ENCODE data around the gene RTP2. TPM values are rescaled to one million over a fixed set of nuclear protein-coding genes. Genes with fewer than 3 reads are reported as not detected.

RTP2 gene
- total and polyA plus RNA-seq, 10 of the 15 experiments (the other 5 are each of a cell fraction or from before 2014, with no cell fraction given), result not detected

DNA sequence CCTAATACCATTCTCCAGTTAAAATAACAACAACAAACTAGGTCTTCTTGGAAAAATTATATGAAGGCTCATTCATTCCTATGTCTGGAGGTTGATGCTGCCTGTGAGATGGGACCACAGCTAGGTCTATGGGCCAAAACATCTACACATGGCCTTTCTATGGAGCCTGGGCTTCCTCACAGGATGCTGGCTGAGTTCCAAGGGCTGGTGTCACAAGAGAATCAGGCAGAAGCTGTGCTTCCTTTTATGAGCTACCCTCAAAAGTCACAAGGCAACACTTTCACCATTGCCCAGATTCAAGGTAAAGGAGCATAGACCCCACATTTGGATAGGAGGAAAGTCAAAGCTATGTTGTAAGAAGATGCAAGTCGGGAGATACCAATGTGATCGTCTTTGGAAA lies 4.6 kb upstream of the RTP2 start:
- in situ Hi-C loops (cut with MboI) (no loop called here), intact Hi-C loops (cut with micrococcal nuclease; ENCODE audit: unreplicated experiment) (no loop called here)
- BruUV-seq (replicated peaks), result no TSS peak
- Histone ChIP-seq H3K4me3 (no peak overlapping the region), H3K27me3 (replicated peaks in 1 of 2; ENCODE audit: control insufficient read depth in 2 of 2, insufficient read depth in 2 of 2, low read length in 1 of 2) (peaks cover 0 to 2% of the 10 kb centered on the region in 2 experiments; a peak in 1 of 4 replicates), H3K36me3 (ENCODE audit: control insufficient read depth in 2 of 2, insufficient read depth in 2 of 2, low read length in 1 of 2) (no peaks in the 10 kb centered on the region), H2AFZ (ENCODE audit: control insufficient read depth, low read depth, low read length) (no peak overlapping the region), H3K4me2 (ENCODE audit: control insufficient read depth, insufficient read depth) (no peak overlapping the region), H3K27ac (ENCODE audit: control insufficient read depth, insufficient read depth) (no peak overlapping the region), H3K9ac (ENCODE audit: control insufficient read depth, insufficient read depth, low read length) (no peak overlapping the region), H3K79me2 (ENCODE audit: control insufficient read depth, insufficient read depth, low read length) (no peaks in the 10 kb centered on the region), H3K9me3 (replicated peaks; ENCODE audit: control insufficient read depth, insufficient read depth, low read length) (no peaks in the 10 kb centered on the region), H3K4me1 (ENCODE audit: control insufficient read depth, insufficient read depth, low read length) (no peaks in the 10 kb centered on the region), H4K20me1 (ENCODE audit: control insufficient read depth, insufficient read depth) (no peaks in the 10 kb centered on the region)
- RAD21 ChIA-PET (ENCODE audit: unreplicated experiment), result no interaction called here
- no peak for TF ChIP-seq SP1 (IDR thresholded peaks at IDR 0.05; ENCODE audit: low read depth, low read length)
- TF ChIP-seq ZBED1 (IDR thresholded peaks at IDR 0.05; ENCODE audit: borderline replicate concordance), result no peak
- TF ChIP-seq TCF7 (IDR thresholded peaks at IDR 0.05; ENCODE audit: borderline replicate concordance), result no peak
- TF ChIP-seq CBFB (IDR thresholded peaks at IDR 0.05; ENCODE audit: low read depth), result no peak
- no peak for TF ChIP-seq MTA2 (IDR thresholded peaks at IDR 0.05; ENCODE audit: low read depth)
- no peak for TF ChIP-seq FOS (IDR thresholded peaks at IDR 0.05; ENCODE audit: borderline replicate concordance, extremely low read depth, insufficient read length)
- CTCF ChIA-PET, result no interaction called here
- DNase-seq (ENCODE audit: low read depth, low spot score) (no peak), FAIRE-seq (no peak), ATAC-seq (no peak)
- SMC1A ChIA-PET (ENCODE audit: uncharacterized antibody, unreplicated experiment), result interaction anchor here (3.8 kb wide), 1 partner anchor 27 kb away, joined by 17 read pairs; no protein-coding TSS in a partner anchor
- 33% methylated on average over 2 of the region's 2 CpGs for WGBS (ENCODE audit: insufficient coverage, insufficient replicate concordance, low lambda C conversion rate, missing lambda C conversion rate)
- POLR2A ChIA-PET, result interaction anchor here (0.5 to 0.6 kb wide), 2 partner anchors 542 to 678 kb away, joined by 4 read pairs; no protein-coding TSS in a partner anchor

- ChIA-PET CTCF (interaction anchor here (1.4 kb wide), 1 partner anchor 10 kb away, joined by 7 read pairs; no protein-coding TSS in a partner anchor), POLR2A (no interaction called here), SMC1A (ENCODE audit: uncharacterized antibody, unreplicated experiment) (interaction anchor here (1.3 to 3.8 kb wide), 3 partner anchors 8 to 25 kb away, joined by 4 to 17 read pairs (median 14); no protein-coding TSS in a partner anchor), RAD21 (ENCODE audit: unreplicated experiment) (no interaction called here)
- H3K4me2 ChIP-seq (ENCODE audit: control insufficient read depth, insufficient read depth), result no peak overlapping the region
- no TSS peak for BruUV-seq (replicated peaks)
- FAIRE-seq (no peak), DNase-seq (ENCODE audit: low read depth, low spot score) (no peak), ATAC-seq (no peak)
- no peak overlapping the region for H3K9ac ChIP-seq (ENCODE audit: control insufficient read depth, insufficient read depth, low read length)
- no peaks in the 10 kb centered on the region for H3K36me3 ChIP-seq (ENCODE audit: control insufficient read depth in 2 of 2, insufficient read depth in 2 of 2, low read length in 1 of 2)
- no peaks in the 10 kb centered on the region for H3K79me2 ChIP-seq (ENCODE audit: control insufficient read depth, insufficient read depth, low read length)
- intact Hi-C loops (cut with micrococcal nuclease; ENCODE audit: unreplicated experiment) (no loop called here), in situ Hi-C loops (cut with MboI) (no loop called here)
- H4K20me1 ChIP-seq (ENCODE audit: control insufficient read depth, insufficient read depth), result no peaks in the 10 kb centered on the region
- no peak overlapping the region for H3K4me3 ChIP-seq
- H3K4me1 ChIP-seq (ENCODE audit: control insufficient read depth, insufficient read depth, low read length), result no peaks in the 10 kb centered on the region
- no peaks in the 10 kb centered on the region for H3K9me3 ChIP-seq (replicated peaks; ENCODE audit: control insufficient read depth, insufficient read depth, low read length)
- H2AFZ ChIP-seq (ENCODE audit: control insufficient read depth, low read depth, low read length), result no peak overlapping the region
- H3K27me3 ChIP-seq (replicated peaks in 1 of 2; ENCODE audit: control insufficient read depth in 2 of 2, insufficient read depth in 2 of 2, low read length in 1 of 2), result peaks cover 0 to 2% of the 10 kb centered on the region in 2 experiments; a peak in 1 of 4 replicates
- no peak overlapping the region for H3K27ac ChIP-seq (ENCODE audit: control insufficient read depth, insufficient read depth)
- TF ChIP-seq, protein P1, sequence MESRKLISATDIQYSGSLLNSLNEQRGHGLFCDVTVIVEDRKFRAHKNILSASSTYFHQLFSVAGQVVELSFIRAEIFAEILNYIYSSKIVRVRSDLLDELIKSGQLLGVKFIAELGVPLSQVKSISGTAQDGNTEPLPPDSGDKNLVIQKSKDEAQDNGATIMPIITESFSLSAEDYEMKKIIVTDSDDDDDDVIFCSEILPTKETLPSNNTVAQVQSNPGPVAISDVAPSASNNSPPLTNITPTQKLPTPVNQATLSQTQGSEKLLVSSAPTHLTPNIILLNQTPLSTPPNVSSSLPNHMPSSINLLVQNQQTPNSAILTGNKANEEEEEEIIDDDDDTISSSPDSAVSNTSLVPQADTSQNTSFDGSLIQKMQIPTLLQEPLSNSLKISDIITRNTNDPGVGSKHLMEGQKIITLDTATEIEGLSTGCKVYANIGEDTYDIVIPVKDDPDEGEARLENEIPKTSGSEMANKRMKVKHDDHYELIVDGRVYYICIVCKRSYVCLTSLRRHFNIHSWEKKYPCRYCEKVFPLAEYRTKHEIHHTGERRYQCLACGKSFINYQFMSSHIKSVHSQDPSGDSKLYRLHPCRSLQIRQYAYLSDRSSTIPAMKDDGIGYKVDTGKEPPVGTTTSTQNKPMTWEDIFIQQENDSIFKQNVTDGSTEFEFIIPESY (IDR thresholded peaks at IDR 0.05), result no peak
- TF ChIP-seq, protein P2, sequence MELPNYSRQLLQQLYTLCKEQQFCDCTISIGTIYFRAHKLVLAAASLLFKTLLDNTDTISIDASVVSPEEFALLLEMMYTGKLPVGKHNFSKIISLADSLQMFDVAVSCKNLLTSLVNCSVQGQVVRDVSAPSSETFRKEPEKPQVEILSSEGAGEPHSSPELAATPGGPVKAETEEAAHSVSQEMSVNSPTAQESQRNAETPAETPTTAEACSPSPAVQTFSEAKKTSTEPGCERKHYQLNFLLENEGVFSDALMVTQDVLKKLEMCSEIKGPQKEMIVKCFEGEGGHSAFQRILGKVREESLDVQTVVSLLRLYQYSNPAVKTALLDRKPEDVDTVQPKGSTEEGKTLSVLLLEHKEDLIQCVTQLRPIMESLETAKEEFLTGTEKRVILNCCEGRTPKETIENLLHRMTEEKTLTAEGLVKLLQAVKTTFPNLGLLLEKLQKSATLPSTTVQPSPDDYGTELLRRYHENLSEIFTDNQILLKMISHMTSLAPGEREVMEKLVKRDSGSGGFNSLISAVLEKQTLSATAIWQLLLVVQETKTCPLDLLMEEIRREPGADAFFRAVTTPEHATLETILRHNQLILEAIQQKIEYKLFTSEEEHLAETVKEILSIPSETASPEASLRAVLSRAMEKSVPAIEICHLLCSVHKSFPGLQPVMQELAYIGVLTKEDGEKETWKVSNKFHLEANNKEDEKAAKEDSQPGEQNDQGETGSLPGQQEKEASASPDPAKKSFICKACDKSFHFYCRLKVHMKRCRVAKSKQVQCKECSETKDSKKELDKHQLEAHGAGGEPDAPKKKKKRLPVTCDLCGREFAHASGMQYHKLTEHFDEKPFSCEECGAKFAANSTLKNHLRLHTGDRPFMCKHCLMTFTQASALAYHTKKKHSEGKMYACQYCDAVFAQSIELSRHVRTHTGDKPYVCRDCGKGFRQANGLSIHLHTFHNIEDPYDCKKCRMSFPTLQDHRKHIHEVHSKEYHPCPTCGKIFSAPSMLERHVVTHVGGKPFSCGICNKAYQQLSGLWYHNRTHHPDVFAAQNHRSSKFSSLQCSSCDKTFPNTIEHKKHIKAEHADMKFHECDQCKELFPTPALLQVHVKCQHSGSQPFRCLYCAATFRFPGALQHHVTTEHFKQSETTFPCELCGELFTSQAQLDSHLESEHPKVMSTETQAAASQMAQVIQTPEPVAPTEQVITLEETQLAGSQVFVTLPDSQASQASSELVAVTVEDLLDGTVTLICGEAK (IDR thresholded peaks at IDR 0.05; ENCODE audit: borderline replicate concordance), result no peak
- no peak for TF ChIP-seq ZNF384 (IDR thresholded peaks at IDR 0.05; ENCODE audit: borderline replicate concordance, low read depth, low read length)
- no peak for TF ChIP-seq ZBED1 (IDR thresholded peaks at IDR 0.05; ENCODE audit: borderline replicate concordance)
- TF ChIP-seq TARDBP (IDR thresholded peaks at IDR 0.05; ENCODE audit: borderline replicate concordance), result no peak
- TF ChIP-seq RUNX3 (IDR thresholded peaks at IDR 0.05; ENCODE audit: low read length), result no peak
- TF ChIP-seq BCL11A (IDR thresholded peaks at IDR 0.05; ENCODE audit: low read depth, low read length), result no peak
- TF ChIP-seq ZZZ3 (IDR thresholded peaks at IDR 0.05; ENCODE audit: control insufficient read depth, insufficient read length, low read depth), result no peak
- TF ChIP-seq SIX5 (IDR thresholded peaks at IDR 0.05; ENCODE audit: low read depth, low read length, severe bottlenecking), result no peak
Observed at GRCh38 chr3:187705164-187705563, 2.8 kb upstream of the RTP2 start.

All from GM12878 (cell line).